Measurements from ENCODE around the gene DGKQ.
"Not testable (repeated sequence)": the region's sequence is repeated elsewhere in the genome, so short reads cannot be mapped to it uniquely, and the experiment has no call there.

DGKQ gene

DNA sequence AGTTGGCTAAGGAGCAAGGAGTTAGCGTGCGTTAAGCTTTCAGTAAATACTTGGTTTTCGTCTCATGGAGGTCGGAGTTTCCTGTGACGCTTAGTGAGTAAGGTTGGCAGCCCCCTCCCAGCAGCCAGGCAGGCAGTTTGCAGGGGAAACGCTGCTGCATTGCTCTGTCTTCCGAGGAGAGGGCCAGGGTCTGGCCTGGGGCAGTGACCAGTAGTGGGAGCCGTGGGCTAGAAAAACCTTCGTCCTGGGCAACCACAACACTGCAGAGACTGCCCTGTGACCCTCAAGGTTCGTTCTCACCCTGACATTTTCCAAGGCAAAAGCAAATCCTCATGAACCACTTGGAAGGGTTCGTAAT is 40.7 kb downstream of the DGKQ start:
- TF ChIP-seq CTCF (IDR thresholded peaks at IDR 0.05; ENCODE audit: low read depth, low read length, missing control alignments) = no peak
- peak overlapping the region; percentile 73 for H3K4me3 ChIP-seq (ENCODE audit: low read depth, low read length)
- DNase-seq (ENCODE audit: low read depth) = no peak

DNA sequence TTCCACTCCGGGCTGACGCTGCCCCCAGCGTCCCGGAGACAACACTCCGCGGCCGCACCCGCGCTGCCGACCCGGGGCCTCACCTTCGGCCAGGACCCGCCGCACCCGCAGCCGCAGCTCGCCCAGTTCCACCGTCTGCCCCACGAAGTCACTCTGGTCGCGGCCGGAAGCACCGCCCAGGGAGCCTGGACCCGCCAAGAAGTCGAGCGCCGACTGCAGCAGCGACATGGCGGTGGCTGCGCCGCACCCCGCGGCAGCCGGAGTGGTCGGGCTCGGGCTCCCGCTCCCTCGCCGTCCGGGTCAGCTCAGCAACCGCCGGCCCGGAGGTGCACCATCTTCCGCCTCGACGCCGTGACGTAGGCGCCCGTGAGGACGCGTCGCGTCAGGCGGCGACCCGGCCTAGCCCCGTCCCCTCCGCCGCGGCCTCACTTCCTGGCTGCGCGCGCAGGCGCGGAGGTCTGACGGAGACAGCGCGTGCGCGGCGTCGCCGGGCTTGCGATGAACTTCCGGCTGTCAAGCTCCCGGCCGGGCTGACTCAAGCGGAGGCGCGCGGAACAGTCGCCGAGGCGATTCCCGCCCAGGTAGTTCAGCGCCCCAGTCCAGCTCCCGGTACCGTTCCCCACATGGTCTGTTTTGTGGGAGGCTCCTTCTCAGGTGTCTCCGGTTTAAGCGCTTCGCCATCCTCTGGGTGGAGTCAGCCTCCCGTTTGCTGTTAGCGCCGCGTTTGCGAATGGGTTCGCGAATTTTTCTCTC is 41.2 kb downstream of the DGKQ start, which contains the start of the genes GAK and TMEM175:
Gene GAK (minus strand): TSS at position 357 of the 753 bp plus-strand sequence. CDS start 129 bp downstream, at position 228.
Gene TMEM175 (plus strand): TSS at position 501 of the 753 bp plus-strand sequence. CDS start 15,280 bp downstream, outside the sequence.
- peak within 1 kb of the TSS; percentile 73 for H3K4me3 ChIP-seq (ENCODE audit: low read depth, low read length)
- TF ChIP-seq CTCF (IDR thresholded peaks at IDR 0.05; ENCODE audit: low read depth, low read length, missing control alignments) = no peak
- DNase-seq (ENCODE audit: low read depth) = peak; percentile 87

- H3K4me3 ChIP-seq (ENCODE audit: low read depth, low read length) = peak overlapping the region; percentile 73
- DNase-seq (ENCODE audit: low read depth) = no peak
- TF ChIP-seq CTCF (IDR thresholded peaks at IDR 0.05; ENCODE audit: low read depth, low read length, missing control alignments) = no peak
These were observed 42.0 kb downstream of the DGKQ start for GRCh38 chr4:931194-931959.

DNA sequence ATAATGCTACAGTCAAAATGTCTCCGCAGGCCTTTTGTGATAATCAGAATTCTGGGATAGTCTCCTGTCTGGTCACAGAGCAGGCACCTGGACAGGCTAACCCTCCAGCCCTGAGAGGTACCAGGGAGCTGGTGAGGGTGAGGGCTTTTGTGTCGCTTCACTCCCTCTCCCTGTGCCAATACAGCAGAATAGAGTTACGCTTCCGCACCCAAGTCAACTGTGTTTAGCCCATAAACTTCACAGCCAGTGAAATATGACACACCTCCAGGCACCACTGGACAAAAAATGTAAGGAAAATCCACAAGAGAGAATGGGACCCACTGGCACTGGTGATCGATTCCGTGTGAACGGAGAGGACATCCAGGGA is 42.6 kb downstream of the DGKQ start:
- no peak for TF ChIP-seq CTCF (IDR thresholded peaks at IDR 0.05; ENCODE audit: low read depth, low read length, missing control alignments)
- peak overlapping the region; percentile 73 for H3K4me3 ChIP-seq (ENCODE audit: low read depth, low read length)
- DNase-seq (ENCODE audit: low read depth) = no peak

DNA sequence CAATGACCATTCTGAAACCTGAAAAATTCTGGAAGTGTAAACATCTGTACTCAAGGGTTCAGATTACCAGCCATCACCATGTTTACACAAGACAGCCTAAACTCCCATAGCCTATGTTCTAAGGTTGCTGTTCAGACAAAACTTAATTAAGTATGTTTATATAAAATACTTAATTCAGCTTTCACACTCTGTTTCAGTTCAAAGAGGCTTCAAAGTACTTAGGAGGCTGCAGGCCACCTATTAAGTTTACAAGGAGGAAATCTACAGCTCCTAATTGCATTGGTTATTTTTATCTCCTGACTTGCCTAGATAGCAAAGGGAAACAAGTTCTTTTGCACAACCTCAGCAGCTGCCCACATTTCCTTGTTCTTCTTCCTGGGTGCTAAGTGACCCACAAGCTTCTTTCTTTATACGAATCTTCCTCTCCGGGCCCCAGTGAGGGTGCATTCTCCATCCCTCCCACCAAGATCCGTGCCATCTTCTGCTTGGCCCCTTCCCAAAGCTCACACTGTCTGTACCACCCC is 43.3 kb downstream of the DGKQ start:
- no peak for DNase-seq (ENCODE audit: low read depth)
- peak overlapping the region; percentile 9; the same call in 1 of the 2 replicates for H3K4me3 ChIP-seq (ENCODE audit: low read depth, low read length)
- no peak for TF ChIP-seq CTCF (IDR thresholded peaks at IDR 0.05; ENCODE audit: low read depth, low read length, missing control alignments)

DNA sequence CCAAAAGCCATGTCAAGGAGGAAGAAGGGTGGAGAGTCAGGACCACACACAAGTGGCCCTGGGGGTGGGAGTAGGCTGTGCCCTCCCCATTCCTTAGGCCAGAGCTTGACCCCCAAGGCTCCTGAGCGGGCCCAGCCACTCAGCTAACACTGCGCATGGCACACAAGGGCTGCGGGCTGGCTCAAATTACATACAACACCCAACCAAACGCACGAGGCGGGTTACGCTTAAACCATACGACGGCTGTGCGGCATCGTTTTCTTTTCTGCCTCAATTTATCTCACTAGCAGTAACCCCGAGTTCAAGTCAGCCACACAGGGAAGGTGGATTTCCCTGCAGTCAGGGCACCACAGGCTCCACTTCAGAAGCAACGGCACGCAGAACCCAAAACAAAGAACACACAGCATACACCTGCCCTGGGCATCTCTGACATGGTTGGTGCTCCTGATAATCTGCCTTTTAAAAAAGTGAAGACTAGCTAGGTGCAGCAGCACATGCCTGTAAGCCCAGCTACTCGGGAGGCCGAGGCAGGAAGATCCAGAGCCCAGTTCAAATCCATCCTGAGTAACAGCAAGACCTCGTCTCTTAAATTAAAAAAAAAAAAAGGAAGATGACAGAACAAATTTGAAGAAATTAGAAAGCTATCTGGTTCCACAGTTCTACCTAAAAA is 44.1 kb downstream of the DGKQ start:
- no peak for DNase-seq (ENCODE audit: low read depth)
- TF ChIP-seq CTCF (IDR thresholded peaks at IDR 0.05; ENCODE audit: low read depth, low read length, missing control alignments) = no peak
- no peak overlapping the region for H3K4me3 ChIP-seq (ENCODE audit: low read depth, low read length)

GRCh38 chr4:927566-927965 is 45.8 kb downstream of the DGKQ start:
- H3K4me3 ChIP-seq (ENCODE audit: low read depth, low read length) = not testable (repeated sequence)

More at GRCh38 chr4:927566-927965, 45.8 kb downstream of the DGKQ start:
- not testable (repeated sequence) for DNase-seq (ENCODE audit: low read depth)
